M059J (cell line): ENCODE results near the gene CFAP221. TPM values are rescaled to one million over a fixed set of nuclear protein-coding genes. Genes with fewer than 3 reads are reported as not detected.
A peak's percentile ranks its signal among the peaks of the same experiment; 100 is the strongest.

ENCODE experiments used
- DNase-seq: peaks from one replicate; pipeline ENCODE4 v3.0.0-alpha.2; 2012; ENCODE audit warnings: low read depth
- total RNA-seq: library from RNA; depleted of rRNA; stranded (reverse); fragments of >200 nt; shearing (Covaris generic); gene quantifications from 2 replicates; pipeline ENCODE4 v1.2.3, GENCODE V29; 2014

Gene CFAP221
- total RNA-seq, 1 experiment from 2014 or later = 0.12 TPM

DNA sequence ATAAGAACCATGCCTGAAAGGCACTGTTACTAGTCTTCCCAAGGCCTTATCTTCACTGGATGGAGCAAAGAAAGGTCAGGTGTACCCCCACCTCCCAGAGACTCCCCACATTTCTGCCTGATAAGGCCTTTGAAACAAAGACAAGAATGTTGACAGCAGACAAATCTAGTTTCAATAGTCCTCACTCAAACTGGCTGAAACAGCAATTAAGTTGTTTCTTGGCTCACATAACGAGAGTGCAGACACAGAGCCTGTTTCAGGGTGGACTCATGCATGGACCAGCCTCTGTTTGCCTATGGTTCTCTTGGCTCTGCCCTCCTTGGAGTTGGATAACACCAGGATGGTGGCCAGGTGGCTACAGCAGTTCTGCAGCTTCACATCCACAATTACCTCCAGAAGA lies 7.5 kb upstream of the CFAP221 start:
- DNase-seq = no peak

DNA sequence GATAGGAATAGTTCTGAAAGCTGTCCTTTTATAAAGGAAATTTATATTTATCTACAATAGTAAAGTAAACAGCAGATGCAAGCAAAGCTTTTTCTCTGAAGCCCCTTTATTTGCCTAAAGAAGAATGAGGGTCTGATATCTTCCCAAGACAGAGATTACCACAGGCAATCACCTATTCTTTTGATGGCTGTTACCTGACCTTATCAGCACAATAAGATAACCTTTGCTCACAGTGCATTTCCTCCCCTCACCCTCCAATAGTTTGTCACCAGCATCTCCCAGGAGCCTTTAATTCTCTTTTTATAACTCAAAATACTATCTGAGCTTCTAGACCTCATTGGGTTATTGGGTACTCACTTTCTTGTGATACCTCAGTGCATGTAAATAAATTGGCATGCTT lies 6.5 kb upstream of the CFAP221 start:
- DNase-seq = no peak

DNA sequence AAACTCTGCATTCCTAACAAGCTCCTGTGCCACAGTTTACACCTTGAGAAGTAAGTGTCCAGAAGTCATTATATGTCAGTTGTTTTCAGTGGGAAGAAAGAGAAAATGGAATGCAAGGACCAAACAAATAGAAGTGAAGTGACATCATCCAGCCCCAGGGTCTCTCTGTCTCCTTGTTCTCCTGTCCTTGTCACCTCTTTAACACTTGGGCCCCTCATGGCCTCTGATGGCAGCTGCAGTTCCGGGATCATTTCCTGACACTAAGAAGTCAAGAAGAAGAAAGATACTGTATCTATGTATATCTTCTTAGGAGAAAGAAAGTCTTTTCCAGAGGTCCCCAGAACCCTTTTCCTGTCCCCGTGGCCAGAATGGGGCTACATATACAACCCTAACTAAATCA lies 2.8 kb upstream of the CFAP221 start:
- DNase-seq = no peak

DNA sequence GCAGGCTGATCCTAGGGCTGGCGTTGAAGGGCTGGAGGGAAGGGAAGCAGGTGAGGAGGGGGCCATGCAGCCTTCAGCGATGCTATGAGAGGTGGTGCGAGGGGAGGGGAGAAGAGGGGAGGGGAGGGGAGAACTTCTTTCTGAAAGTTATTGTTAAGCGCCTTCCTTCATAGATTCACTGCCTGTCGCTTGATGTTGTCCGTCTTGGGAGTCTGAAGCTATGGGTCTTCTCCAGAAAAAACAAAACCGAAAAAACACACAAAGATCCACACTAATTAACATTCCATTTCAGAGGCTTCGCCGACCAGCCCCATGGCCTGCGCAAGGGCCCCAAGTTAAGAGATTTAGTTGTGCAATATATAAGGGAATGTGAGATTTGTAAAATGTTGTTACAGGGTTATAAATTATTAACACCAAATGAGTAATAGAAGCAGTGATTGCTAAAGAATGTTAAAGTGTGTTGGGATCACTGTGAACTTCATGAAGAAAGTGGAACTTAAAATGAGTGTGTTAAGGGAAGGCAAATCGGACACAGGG lies 758 bp downstream of the CFAP221 start:
- no peak for DNase-seq

DNA sequence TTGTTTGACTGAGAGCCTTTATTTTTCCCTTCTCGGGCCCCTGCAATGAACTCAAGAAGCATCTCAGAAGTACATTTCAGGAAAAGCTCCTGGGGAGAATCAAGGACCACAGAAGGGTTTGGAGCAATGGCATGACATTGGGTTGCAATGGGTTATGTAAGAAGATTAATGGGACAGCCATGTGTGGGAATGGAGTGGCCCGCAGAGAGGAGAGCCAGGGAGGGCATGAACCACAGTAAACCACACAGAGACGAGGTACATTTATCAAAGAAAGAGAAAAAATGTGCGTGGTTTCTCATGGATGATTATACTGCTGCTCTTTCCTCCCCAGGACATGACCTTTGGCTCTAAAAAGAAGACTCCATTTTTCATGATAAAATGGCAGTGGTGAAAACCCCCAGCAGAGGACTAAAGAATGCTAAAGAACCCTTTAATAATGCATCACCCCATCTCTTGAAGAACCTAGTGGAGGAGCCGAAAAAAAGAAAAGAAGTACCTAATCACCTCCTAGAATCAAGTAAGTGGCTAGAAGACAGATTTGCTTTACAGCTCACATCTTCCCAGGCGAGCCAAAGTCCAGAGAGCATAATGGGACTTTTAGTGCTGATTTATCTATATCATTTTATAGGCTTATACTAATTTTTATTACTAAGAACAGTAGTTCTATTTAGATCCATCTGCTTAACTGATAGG lies 1.7 kb downstream of the CFAP221 start:
- peak; percentile 43 for DNase-seq

DNA sequence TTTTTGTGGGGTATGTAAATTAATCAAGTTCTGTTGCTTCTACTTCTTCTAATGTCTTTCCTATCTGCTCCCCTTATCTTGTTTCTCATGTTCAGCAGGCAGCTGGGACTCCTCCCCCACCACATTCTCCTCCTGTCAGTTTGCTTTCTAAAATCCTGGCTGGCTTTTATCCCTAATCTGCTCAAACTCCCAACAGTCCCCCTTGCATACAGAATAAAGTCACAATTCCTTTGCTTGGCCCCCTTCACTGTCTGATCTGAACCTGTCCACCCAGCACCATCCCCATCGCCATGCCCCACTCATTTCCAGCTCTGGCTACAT lies 2.2 kb downstream of the CFAP221 start:
- no peak for DNase-seq

DNA sequence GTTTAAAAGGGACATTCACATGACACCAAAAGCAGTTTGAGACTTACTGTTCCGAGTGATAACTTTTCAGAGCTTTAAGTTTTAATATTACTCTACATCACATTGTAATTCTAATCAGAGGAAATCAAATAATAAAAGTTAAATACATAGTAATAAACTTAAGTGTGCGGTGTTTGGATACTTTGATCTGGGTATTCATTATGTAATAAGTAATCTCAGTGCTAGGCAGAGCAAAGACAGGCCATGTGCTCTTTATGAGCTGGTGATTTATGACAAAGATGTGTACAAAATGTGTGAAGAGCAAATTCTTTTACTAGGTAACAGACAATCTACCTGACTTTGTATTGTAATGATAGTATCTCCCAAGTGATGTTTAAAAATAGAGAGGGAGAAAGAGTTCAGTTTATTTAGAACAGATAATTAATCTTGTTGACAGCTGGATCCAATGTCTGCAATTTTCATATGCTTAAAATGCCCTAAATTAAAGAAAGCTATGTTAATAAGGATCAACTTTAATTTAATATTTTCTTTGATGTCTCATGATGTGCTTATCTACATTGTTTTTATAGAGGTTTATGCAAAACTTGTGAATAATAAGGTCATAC lies 4.4 kb downstream of the CFAP221 start:
- no peak for DNase-seq

DNA sequence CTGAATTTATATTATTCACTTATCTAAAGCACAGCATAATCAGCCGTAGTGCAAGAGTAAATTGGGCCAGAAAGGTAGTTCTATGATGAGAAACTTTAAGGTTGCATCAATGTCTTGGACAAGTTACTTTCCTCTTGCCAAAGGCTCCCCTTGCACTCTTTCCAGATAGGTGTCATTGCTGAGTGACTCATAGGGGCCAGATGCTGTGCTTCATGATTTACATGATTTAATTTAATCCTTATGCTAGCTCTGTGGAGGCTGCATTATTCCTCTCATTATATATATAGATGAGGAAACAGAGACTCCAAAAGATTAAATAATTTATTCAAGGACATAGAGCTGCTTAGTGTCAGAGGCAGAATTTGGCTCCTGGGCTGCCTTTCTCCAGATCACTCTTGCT lies 5.0 kb downstream of the CFAP221 start:
- DNase-seq = peak; percentile 37

DNA sequence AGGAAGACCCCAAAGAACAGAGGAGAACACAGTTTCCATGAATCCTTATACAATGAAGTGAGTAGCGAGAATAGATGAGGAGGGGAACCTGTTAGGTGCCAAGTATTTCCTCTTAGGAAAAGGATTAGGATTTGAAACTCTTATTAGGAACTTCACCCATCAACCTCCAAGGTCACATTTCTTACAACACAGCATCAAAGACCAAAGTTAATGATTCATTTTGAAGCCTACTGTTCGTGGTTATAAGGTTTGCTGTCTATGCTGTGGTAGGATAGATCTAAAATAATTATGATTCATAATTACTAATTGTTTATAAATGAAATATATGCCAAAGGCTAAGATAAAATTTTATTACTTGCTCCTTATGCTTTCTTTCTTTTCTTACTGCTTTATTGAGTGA lies 6.1 kb downstream of the CFAP221 start:
- DNase-seq = no peak

DNA sequence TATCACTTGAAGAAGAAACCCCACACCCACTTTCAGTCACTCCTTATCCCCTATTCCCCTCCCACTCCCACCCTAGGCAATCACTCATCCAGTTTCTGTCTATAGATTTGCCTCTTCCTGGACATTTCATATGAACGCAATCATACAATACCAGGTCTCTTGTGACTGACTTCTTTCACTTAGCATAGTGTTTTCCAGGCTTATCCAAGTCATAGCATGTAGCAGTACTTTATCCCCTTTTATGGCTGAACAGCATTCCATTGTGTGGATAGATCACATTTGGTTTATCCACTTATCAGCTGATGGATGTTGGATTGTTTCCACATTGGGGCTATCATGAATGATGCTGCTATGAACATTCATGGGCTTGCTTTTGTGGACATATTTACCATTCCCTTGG lies 6.6 kb downstream of the CFAP221 start:
- DNase-seq = no peak

DNA sequence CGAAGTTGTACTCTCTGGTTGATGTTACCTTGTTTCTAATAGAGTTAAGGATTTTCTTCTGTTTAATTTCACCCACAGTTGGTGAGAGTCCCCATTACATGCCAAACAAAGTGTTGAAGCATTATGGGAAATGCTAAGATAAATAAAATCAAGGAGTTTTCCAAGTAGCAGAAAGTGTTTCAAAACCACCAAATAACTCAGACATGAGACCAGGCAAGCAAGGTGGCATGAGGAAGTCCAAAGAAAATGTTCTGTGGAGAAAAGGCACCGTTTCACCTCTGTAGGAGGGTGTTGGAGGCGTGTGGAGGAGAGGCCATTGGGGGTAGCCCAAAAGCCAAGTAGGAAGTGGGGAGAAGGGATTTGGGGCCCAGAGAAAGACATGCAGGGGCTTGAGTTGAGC lies 8.7 kb downstream of the CFAP221 start:
- DNase-seq = no peak

DNA sequence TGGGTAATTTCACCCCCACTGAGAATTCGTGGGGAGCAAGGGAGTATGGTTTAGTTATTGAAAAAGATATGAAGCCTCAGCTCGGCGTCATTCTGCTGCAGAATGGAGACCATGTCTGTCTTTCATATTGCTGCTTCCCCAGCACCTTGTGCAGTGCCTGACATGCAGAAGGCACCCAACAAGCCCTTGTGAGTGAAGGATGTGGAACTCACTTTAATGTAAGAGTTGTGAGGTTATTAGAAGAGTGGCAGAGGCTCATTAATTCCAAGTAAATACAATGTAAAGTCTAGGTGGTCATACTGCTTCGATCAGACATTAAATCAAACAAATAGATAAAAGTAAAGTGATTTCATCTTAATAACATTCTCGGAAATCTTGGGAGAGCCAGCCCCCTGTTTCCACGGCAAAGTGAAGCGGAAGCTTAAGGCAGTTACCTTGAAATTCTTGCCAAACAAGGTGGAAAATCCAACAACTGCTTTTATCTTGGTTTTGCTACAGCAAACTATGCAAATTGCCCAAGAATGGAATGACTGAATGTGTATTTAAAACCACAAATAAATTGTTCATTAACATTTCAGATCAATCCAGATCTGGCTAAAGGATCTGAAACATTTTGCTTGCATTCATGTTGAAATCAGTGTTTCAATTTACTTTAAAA lies 9.6 kb downstream of the CFAP221 start:
- no peak for DNase-seq

DNA sequence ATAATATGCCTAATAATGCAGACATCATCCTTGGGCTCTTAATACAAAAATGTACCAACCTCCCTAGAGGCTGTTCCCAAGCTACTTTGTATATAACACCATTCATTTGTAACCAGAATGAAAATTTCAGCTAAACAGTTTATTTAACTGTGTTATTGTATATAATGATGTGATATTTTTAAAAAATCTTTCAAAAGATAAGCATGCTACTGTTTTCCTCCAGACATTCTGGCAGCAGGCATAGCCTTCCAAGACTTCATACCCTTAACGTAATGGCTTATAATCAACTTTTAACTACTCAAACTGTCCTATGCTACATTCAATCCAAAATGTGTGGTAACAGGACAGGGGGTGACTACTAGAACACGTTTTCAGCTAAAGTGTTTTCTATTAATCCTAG lies 21.2 kb downstream of the CFAP221 start:
- DNase-seq = no peak

DNA sequence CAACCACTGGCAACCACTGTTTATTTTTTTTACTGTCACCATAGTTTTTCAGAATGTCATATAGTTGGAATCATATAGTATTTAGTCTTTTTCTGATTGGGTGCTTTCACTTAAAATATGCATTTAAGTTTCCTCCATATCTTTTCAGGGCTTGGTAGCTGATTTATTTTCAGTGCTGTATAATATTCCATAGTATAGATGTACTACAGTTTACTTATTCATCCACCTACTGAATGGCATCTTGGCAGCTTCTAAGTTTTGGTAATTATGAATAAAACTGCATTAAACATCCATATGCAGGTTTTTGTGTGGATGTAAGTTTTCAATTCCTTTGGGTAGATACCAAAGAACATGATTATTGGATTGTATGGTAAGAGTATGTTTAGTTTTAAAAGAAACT lies 23.0 kb downstream of the CFAP221 start:
- no peak for DNase-seq

DNA sequence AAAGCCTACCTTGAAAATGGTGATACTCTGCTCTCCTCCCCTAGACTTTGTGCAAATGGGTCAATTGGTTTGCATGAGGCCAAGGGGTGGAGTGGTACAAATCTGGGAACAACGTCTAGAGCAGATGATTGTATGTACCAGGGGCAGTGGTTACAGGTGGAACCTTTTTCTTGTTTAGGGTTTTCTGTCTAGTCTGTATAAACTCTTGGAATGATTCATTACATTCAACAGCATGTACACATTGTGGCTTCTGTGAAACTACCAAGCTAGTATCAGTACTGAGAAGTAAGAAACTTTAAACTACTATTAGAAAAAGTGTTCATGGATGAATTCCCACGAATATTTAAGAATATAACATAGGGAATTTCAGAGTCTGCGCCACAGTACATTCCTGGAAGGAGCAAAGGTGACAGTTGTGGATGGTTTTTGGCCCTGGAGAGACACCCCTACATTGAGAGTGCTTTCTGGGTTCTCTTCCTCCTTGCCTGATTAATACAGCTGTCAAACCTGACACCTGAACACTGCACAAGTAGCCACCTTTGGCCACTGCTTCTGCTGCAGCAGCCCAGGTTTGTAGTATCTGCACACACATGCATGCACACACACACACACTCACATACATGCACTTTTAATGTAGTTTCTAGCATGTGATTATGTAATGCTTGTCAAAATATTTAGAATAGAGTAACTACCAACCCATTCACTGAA lies 30.0 kb downstream of the CFAP221 start:
- no peak for DNase-seq

DNA sequence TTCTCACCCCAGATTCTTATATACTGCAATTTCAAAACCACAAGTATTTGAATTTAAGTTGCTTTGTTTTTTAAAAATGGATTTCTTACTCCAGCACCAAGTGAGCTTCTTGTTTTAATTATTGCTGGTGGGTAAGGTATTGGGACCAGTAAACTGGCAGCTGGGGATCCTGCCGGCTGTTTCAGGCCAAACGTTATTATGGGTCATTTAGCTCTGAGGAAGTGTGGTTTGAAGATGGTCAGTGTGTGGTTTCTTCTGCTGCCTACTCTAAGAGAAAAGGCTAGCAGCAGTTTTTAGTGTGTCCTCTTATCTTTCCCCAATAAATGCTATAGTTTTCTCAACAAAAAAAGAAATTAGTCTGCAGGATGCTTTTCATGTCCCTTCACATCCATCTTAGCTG lies 30.6 kb downstream of the CFAP221 start:
- no peak for DNase-seq

DNA sequence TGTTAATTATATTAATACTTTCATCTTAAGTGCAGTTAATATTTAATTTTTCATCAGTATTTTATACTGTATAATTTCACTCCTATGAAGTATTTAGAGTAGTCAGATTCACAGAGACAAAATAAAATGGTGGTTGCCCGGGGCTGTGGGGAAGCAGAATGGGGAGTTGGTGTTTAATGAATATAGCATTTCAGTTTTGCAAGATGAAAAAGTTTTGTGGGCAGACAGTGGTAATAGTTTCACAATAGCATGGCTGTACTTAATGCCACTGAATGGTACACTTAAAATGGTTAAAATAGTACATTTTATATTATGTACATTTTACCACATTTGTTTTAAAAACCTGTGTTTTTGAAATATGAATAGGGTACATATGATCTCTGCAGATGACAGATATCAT lies 31.2 kb downstream of the CFAP221 start:
- DNase-seq = no peak

DNA sequence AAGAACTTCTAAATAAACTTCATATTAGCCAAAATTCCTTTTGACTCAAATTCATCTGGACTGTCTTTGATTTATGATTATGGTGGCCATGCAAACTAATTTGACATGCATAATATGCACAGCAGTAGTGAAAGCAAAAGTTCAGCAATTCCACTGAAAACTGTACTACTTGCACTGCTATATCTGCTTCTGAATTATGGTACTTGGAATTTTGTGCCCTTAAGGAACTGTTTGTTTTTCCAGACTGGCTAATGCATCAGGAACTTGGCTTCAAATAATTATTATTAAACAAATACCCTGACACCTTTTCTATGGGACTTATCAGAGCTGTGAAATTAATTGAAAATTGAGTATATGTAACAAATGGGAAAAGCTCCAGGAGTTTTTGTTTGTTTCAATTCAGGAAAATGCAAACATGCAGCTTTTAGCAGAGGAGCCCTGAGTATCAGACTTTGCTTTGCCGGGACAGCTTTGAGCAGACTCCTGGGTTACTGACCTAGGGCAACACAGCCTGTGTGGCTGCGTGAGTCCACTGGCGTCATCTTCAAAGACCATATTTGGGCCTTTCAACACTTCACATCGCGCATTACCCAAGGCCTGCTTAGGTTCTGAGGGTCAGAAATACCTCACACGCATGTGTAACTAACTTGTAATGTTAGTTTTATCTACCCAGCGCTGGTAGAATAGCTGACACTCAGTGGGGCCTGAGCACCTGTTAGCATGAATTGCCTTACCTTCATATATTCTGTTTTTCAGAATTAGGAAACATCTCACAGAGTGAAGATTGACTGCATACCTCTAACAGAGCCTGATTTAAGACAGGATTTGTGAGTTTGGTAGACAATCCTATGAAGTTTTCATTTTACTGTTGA lies 35.4 kb downstream of the CFAP221 start:
- no peak for DNase-seq

DNA sequence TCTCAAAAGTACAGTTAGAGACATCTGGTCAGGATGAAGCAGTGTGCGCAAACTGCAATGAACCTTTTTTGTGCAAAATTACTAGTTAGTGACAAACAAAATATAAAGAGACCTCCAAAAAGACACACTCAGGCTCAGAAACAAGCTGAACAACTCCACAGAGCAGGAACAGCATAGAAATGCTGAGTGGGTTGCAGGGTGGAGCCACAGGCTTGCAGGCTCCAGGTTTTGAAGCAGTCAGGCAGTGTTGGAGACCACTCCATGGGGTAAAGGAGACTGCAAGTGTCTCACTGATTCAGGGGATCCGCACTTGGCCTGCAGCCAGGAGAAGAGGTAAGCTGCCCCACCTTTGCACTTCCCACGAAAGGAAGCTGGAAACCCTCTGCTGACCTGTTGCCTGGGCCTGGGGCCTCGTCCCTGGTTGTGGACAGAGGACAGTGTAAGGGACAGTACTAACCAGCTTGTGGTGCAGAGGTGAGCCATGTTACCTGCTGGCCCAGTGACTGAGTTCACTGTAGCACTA lies 36.4 kb downstream of the CFAP221 start:
- DNase-seq = no peak

DNA sequence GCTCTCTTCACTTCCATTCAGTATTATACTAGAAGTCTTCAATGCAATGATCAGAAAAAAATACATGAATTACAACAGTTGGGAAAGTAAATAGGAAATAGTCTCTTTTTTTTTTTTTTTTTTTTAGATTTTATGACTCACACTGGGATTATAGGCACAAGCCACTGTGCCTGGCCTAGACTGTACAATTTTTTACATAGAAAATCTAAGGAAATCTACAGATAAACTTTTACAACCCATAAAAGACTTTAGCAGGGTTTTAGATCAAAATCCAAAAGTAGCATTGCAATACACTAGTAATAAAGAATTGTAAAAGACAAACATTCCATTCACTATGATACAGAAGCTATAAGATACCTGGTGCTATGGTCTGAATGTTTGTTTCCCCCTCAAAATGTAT lies 39.0 kb downstream of the CFAP221 start:
- no peak for DNase-seq

DNA sequence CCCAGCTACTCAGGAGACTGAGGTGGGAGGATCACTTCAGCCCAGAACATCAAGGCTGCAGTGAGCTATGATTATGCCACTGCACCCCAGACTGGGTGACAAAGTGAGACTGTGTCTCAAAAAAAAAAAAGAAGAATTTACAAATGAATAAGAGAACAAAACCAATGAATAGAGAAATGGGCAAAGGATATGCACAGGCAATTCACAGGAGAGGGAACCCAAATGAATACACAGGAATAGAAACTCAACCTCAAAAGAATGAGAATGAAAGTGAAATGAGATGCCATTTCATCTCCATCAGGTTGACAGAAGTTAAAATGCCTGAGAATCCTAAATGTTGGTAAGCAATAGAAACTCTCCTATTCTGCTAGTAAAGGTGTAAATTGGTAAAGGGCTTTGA lies 40.2 kb downstream of the CFAP221 start:
- no peak for DNase-seq
